HUES6 (cell line): ENCODE measurements around the gene OXCT1.

Source experiments
- H3K27ac ChIP-seq: 2 replicates; pipeline ENCODE4 v1.7.0; 2013; ENCODE audit warnings: low read depth, mild to moderate bottlenecking, low read length, inconsistent platforms
- H3K27me3 ChIP-seq: 2 replicates; pipeline ENCODE4 v1.6.1; 2013; ENCODE audit warnings: low read length; ENCODE audit not compliant: control insufficient read depth, insufficient read depth
- H3K36me3 ChIP-seq: 2 replicates; pipeline ENCODE4 v1.6.1; 2013; ENCODE audit warnings: low read length; ENCODE audit not compliant: control insufficient read depth, insufficient read depth
- H3K4me1 ChIP-seq: 2 replicates; pipeline ENCODE4 v1.6.1; 2013; ENCODE audit warnings: low read length; ENCODE audit not compliant: control insufficient read depth, insufficient read depth
- H3K4me3 ChIP-seq: 2 replicates; pipeline ENCODE4 v1.5.1; 2013; ENCODE audit warnings: low read depth, low read length
- H3K9ac ChIP-seq: one replicate; pipeline ENCODE4 v1.6.1; 2013; ENCODE audit warnings: mild to moderate bottlenecking, low read length
- H3K9me3 ChIP-seq: 2 replicates; pipeline ENCODE4 v1.6.1; 2013; ENCODE audit warnings: low read depth, low read length; ENCODE audit not compliant: control insufficient read depth, insufficient read depth

Gene OXCT1

DNA sequence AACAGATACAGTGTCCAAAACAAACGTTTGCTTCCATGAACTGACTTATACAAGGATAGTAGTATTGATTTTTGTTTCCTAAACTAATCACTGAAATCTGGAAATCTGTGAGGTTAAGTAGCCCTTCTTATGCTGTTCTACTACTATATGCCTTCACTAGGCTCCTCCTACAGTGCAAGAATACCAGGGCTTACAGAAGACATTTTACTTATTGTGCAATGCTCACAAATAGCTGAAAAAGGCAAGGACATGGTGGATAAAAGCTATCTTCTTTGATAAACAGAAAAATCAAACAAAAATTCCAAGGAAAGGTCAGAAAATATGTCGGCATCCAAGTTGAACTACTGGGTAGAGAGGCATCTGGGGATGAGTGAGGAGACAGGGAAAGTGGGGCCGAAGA lies 61.9 kb downstream of the OXCT1 start:
- H3K4me1 ChIP-seq, result no peaks in the 10 kb centered on the region
- no peak overlapping the region for H3K27ac ChIP-seq
- H3K27me3 ChIP-seq, result no peaks in the 10 kb centered on the region
- H3K9ac ChIP-seq, result no peak overlapping the region
- H3K4me3 ChIP-seq, result no peak overlapping the region
- no peaks in the 10 kb centered on the region for H3K9me3 ChIP-seq
- H3K36me3 ChIP-seq, result peaks cover 3% of the 10 kb centered on the region; the same call in 1 of the 2 replicates

DNA sequence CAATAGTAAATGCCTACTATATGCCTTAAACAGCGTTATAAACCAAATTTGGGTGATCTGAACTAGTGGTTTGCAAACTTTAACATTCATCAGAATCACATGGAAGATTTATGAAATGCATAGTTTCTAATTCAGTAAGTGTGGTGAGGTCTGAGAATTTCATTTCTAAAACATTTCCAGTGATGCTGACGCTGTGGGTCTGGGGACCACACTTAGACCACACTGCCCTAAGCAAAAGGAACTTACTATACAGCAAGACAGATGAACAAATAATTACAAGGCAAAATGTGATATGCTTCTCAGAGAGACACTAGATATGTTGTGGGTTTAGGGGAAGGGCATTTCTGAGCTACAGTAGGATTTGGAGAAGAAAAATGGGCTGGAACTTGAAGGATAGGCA lies 72.6 kb downstream of the OXCT1 start:
- Histone ChIP-seq H3K36me3 (peaks cover 3% of the 10 kb centered on the region), H3K4me1 (peaks cover 11% of the 10 kb centered on the region), H3K27ac (no peak overlapping the region), H3K27me3 (no peaks in the 10 kb centered on the region), H3K9me3 (no peaks in the 10 kb centered on the region), H3K4me3 (no peak overlapping the region), H3K9ac (no peak overlapping the region)

GRCh38 chr5:41796061-41796460 lies 74.2 kb downstream of the OXCT1 start:
- H3K4me3 ChIP-seq, result no peak overlapping the region
- H3K27ac ChIP-seq, result no peak overlapping the region
- H3K4me1 ChIP-seq, result peaks cover 11% of the 10 kb centered on the region
- H3K36me3 ChIP-seq, result peaks cover 3% of the 10 kb centered on the region
- no peaks in the 10 kb centered on the region for H3K9me3 ChIP-seq
- no peaks in the 10 kb centered on the region for H3K27me3 ChIP-seq
- no peak overlapping the region for H3K9ac ChIP-seq

DNA sequence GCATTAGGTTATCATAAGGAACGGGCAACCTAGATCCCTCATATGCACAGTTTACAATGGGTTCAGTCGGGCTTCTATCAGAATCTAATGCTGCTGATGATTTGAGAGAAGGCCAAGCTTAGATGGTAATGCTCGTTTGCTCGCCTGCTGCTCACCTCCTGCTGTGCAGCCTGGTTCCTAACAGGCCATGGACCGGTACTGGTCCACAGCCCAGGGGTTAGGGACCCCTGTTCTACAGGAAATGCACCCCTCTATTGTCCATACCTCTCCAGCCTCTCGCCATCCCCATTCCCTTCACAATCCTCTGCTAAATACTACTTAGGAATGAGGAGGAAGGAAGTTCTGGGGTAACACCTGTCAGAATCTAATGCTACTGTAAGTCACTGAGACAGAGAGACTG lies 75.1 kb downstream of the OXCT1 start:
- no peak overlapping the region for H3K9ac ChIP-seq
- peaks cover 2% of the 10 kb centered on the region; the same call in 1 of the 2 replicates for H3K36me3 ChIP-seq
- no peaks in the 10 kb centered on the region for H3K9me3 ChIP-seq
- H3K27ac ChIP-seq, result no peak overlapping the region
- H3K27me3 ChIP-seq, result no peaks in the 10 kb centered on the region
- H3K4me1 ChIP-seq, result peaks cover 11% of the 10 kb centered on the region
- H3K4me3 ChIP-seq, result no peak overlapping the region

DNA sequence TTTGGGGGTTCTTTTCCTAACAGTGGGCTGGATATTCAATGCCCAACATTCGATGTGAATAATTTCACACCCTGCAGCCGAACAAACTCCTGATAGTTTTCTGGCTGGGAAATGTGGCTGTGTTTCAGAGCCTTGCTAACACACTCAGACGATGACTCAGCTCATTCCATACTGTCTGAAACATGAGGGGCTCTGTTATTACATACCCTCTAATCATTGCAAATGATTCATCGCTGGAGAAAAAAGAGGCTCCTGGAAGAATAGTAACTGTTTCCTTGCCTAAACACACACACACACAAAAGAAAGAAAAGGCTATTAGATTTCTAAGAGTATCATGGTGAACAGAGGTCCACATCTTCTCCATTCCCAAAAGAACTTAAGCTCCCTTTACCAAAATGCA lies 75.8 kb downstream of the OXCT1 start:
- Histone ChIP-seq H3K27ac (0 out of 2 replicates have a peak overlapping the region, but pooled peaks have one; percentile 6), H3K27me3 (no peaks in the 10 kb centered on the region), H3K4me3 (no peak overlapping the region), H3K9ac (no peak overlapping the region), H3K36me3 (no peaks in the 10 kb centered on the region), H3K4me1 (peaks cover 11% of the 10 kb centered on the region), H3K9me3 (no peaks in the 10 kb centered on the region)

- Histone ChIP-seq H3K27me3 (no peaks in the 10 kb centered on the region), H3K27ac (no peak overlapping the region), H3K9me3 (no peaks in the 10 kb centered on the region), H3K9ac (no peak overlapping the region), H3K4me3 (no peak overlapping the region), H3K36me3 (no peaks in the 10 kb centered on the region), H3K4me1 (peaks cover 11% of the 10 kb centered on the region)
These were observed 77.0 kb downstream of the OXCT1 start for GRCh38 chr5:41793141-41793770.

DNA sequence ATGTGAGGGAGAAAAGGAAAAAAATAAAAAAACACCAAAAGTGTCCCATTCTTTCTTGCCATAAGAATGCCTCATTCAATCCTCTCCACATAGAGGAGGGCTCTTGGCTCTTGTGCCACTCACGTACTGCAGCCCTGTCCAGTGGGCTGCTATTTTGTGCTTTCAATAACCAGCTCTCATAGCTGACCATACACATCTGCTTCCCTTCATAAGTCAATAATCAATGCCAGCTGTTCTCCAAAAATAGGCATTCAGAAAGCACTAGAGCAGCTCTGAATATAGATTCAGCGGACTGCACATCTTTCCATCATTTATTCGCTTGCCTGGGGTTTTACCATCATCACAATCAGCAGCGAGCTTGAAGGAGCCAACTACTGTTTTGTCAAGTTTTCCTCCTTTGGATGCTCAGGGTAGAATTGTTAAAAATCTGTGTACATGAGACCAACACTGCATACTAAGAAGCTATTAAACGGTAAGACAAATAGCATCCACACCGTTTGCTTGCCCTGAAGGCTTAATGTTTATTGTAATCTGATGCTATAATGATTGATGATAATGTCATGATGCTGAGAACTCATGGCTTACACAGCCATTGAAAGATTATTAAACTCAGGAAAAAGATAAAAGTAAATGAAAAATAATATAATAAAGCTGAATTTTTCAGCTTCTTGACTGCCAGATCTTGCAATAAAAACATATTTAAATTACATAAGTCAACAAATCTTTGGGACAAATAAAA lies 80.0 kb downstream of the OXCT1 start:
- no peaks in the 10 kb centered on the region for H3K9me3 ChIP-seq
- H3K27me3 ChIP-seq, result no peaks in the 10 kb centered on the region
- no peak overlapping the region for H3K27ac ChIP-seq
- H3K4me1 ChIP-seq, result peaks cover 17% of the 10 kb centered on the region
- no peak overlapping the region for H3K4me3 ChIP-seq
- no peaks in the 10 kb centered on the region for H3K36me3 ChIP-seq
- H3K9ac ChIP-seq, result no peak overlapping the region

GRCh38 chr5:41789434-41789833 lies 80.8 kb downstream of the OXCT1 start:
- H3K27ac ChIP-seq, result no peak overlapping the region
- H3K9ac ChIP-seq, result no peak overlapping the region
- no peaks in the 10 kb centered on the region for H3K27me3 ChIP-seq
- no peaks in the 10 kb centered on the region for H3K36me3 ChIP-seq
- no peaks in the 10 kb centered on the region for H3K9me3 ChIP-seq
- H3K4me1 ChIP-seq, result peaks cover 9% of the 10 kb centered on the region
- H3K4me3 ChIP-seq, result no peak overlapping the region

DNA sequence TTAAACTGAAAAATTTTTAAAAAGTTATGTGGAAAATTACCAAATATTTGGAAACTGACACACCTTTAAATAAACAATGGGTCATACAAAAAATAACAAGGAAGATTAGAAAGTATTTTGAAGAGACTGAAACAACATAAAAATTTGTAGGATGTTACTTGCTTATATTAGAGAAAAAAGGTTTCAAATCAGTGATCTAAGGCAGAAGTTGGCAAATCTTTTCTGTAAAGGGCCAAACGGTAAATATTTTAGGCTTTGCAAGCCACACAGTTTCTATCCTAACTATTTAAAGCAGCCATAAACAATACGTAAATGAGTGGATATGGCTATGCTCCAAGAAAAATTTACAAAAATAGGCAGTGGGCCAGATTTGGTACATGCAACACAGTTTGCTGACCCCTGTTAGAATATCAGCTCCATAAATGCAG lies 81.3 kb downstream of the OXCT1 start:
- H3K4me1 ChIP-seq, result peaks cover 6% of the 10 kb centered on the region; the same call in 1 of the 2 replicates
- H3K27me3 ChIP-seq, result no peaks in the 10 kb centered on the region
- no peak overlapping the region for H3K9ac ChIP-seq
- H3K36me3 ChIP-seq, result no peaks in the 10 kb centered on the region
- H3K4me3 ChIP-seq, result no peak overlapping the region
- H3K27ac ChIP-seq, result no peak overlapping the region
- H3K9me3 ChIP-seq, result no peaks in the 10 kb centered on the region

DNA sequence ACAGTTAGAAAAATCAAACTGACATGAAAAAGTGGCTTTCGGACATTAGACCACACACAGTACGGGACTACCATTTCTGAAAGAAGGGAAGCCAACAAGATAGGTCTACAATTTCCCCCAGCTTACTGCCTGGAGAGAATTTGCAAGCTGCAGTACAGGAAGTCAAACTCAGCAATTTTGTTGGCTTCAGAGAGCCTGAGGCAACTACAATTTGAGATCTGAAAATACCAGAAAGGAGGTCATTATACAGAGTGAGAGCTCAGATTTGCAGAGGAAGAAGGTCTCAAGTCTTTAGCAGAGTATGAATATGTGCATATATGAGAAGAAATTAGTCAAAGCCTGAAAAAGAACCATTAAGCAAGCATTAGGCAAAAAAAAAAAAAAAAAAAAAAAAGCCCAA lies 83.0 kb downstream of the OXCT1 start:
- H3K9me3 ChIP-seq, result no peaks in the 10 kb centered on the region
- H3K9ac ChIP-seq, result no peak overlapping the region
- no peak overlapping the region for H3K4me3 ChIP-seq
- H3K36me3 ChIP-seq, result no peaks in the 10 kb centered on the region
- no peak overlapping the region for H3K27ac ChIP-seq
- H3K27me3 ChIP-seq, result no peaks in the 10 kb centered on the region
- peaks cover 6% of the 10 kb centered on the region; the same call in 1 of the 2 replicates for H3K4me1 ChIP-seq

- Histone ChIP-seq H3K27ac (no peak overlapping the region), H3K36me3 (no peaks in the 10 kb centered on the region), H3K9me3 (no peaks in the 10 kb centered on the region), H3K27me3 (no peaks in the 10 kb centered on the region), H3K9ac (no peak overlapping the region), H3K4me3 (no peak overlapping the region), H3K4me1 (peaks cover 6% of the 10 kb centered on the region; the same call in 1 of the 2 replicates)
These were observed 85.2 kb downstream of the OXCT1 start for GRCh38 chr5:41785061-41785460.
